ENCODE data around the gene DNMBP. TPM values are rescaled to one million over a fixed set of nuclear protein-coding genes. Genes with fewer than 3 reads are reported as not detected.

DNMBP gene
- total and polyA plus RNA-seq, 2 of the 4 experiments (the other 2 are of a cell fraction), result 10.9 to 13.6 TPM

DNA sequence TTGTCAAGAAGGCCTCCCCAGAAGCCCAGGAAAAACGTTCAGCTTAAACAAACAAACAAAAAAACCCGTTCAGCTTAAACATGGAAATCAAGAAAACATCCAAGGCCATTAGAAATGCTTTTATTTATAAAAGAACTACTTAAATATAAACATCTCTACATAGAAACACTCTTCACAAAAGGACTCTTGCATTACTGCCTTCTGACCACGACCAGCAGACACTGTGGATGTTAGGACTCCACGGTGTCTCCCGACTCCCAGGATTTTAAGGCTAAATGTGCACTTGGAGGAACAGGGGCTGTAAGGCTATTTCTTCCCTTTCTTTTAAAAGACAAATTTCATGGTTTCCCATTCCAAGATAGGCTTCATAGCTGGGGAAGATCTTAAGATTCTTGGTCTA lies 134.3 kb downstream of the DNMBP start:
- H2BK15ac ChIP-seq (ENCODE audit: low read depth, low read length), result no peak overlapping the region
- no peak overlapping the region for H2BK20ac ChIP-seq (ENCODE audit: low read depth, low read length)
- ChIA-PET POLR2A (ENCODE audit: unreplicated experiment) (no interaction called here), CTCF (interaction anchor here (0.6 to 1.3 kb wide), 2 partner anchors 13 to 159 kb away, joined by 4 to 5 read pairs; no protein-coding TSS in a partner anchor)
- no peak overlapping the region for H2AFZ ChIP-seq (replicated peaks; ENCODE audit: low read length, poor library complexity)
- 0 out of 2 replicates have a peak overlapping the region, but pooled peaks have one; percentile 8 for H3K4ac ChIP-seq (ENCODE audit: low read depth, low read length)
- no peak overlapping the region for H3K56ac ChIP-seq (ENCODE audit: extremely low read depth, insufficient read depth, low read length)
- H3K14ac ChIP-seq (replicated peaks; ENCODE audit: low read depth, low read length), result no peak overlapping the region
- no peaks in the 10 kb centered on the region for H3K9me3 ChIP-seq (ENCODE audit: control insufficient read depth, insufficient read depth, low read length)
- H3K9me1 ChIP-seq (ENCODE audit: insufficient read depth, low read length), result peaks cover 25% of the 10 kb centered on the region
- no peak overlapping the region for H4K91ac ChIP-seq (ENCODE audit: insufficient read depth, low read depth, low read length)
- ATAC-seq (ENCODE audit: low read depth) (peak; percentile 66), DNase-seq (peak; percentile 26)
- H3K27me3 ChIP-seq (ENCODE audit: control insufficient read depth, insufficient read depth, low read length), result no peaks in the 10 kb centered on the region
- no peak overlapping the region for H3K18ac ChIP-seq (ENCODE audit: low read depth, low read length)
- no peak overlapping the region for H2AK9ac ChIP-seq (replicated peaks; ENCODE audit: low read depth, low read length, poor library complexity)
- H4K5ac ChIP-seq (ENCODE audit: low read depth, low read length), result no peak overlapping the region
- intact Hi-C loops (cut with micrococcal nuclease) (no loop called here), dilution Hi-C loops (cut with HindIII; ENCODE audit: low sequenced_read_pairs, unreplicated experiment) (no loop called here), in situ Hi-C loops (cut with MboI; ENCODE audit: low sequenced_read_pairs) (no loop called here)
- H3K4me3 ChIP-seq (ENCODE audit: insufficient read depth, low read depth, low read length), result no peak overlapping the region
- H3K9ac ChIP-seq (ENCODE audit: low read depth, low read length), result no peak overlapping the region
- no peak overlapping the region for H2AK5ac ChIP-seq (ENCODE audit: low read depth, low read length)
- H4K20me1 ChIP-seq (ENCODE audit: insufficient read depth, low read length), result peaks cover 7% of the 10 kb centered on the region; the same call in 1 of the 2 replicates
- no peak for TF ChIP-seq ELK1 (IDR thresholded peaks at IDR 0.05; ENCODE audit: borderline replicate concordance, low read depth, low read length)
- no peak overlapping the region for H4K8ac ChIP-seq (ENCODE audit: low read depth in 2 of 2, low read length in 2 of 2)
- BruUV-seq (replicated peaks), result no TSS peak
- no peak overlapping the region for H3K4me2 ChIP-seq (ENCODE audit: low read depth, low read length)
- peaks cover 6% of the 10 kb centered on the region; the same call in 1 of the 2 replicates for H3K4me1 ChIP-seq (ENCODE audit: control insufficient read depth, insufficient read depth, low read length)
- peaks cover 6 to 26% of the 10 kb centered on the region in 2 experiments; a peak in 3 of 4 replicates for H3K79me1 ChIP-seq (ENCODE audit: low read depth in 1 of 2, low read length in 2 of 2)
- H3K23ac ChIP-seq (ENCODE audit: low read depth, low read length), result no peak overlapping the region
- H3K36me3 ChIP-seq (ENCODE audit: control insufficient read depth, insufficient read depth, low read length), result peaks cover 30% of the 10 kb centered on the region
- no peak overlapping the region for H3K27ac ChIP-seq (ENCODE audit: insufficient read depth, low read length)
- H2BK5ac ChIP-seq (ENCODE audit: low read depth, low read length, poor library complexity, severe bottlenecking), result peak overlapping the region; percentile 35
- no CpG with 5 or more reads among the region's 5 CpGs for WGBS, 2 experiments (ENCODE audit: extremely low coverage in 2 of 2, insufficient read length in 1 of 2)
- no peak overlapping the region for H2BK120ac ChIP-seq (ENCODE audit: low read depth, low read length)
